AG09309 (cell line): ENCODE results near the gene MARCHF5.

Experiments
- DNase-seq: peaks from one replicate; pipeline ENCODE4 v3.0.0-alpha.2; 2010; ENCODE audit warnings: low read depth
- H3K4me3 ChIP-seq: 2 replicates; pipeline ENCODE4 v1.5.1; 2011; ENCODE audit warnings: mild to moderate bottlenecking, low read depth, low read length, moderate library complexity; ENCODE audit not compliant: control insufficient read depth
- TF ChIP-seq, protein P1 (sequence below): IDR thresholded peaks from 2 replicates; pipeline ENCODE4 v1.5.1; 2011; ENCODE audit warnings: mild to moderate bottlenecking, low read depth, low read length, inconsistent platforms; ENCODE audit not compliant: insufficient read depth, control insufficient read depth; ENCODE audit errors: missing control alignments

The MARCHF5 gene

GRCh38 chr10:92304061-92304460 is 13.1 kb downstream of the MARCHF5 start:
- H3K4me3 ChIP-seq: no peak overlapping the region
- TF ChIP-seq, protein P1, sequence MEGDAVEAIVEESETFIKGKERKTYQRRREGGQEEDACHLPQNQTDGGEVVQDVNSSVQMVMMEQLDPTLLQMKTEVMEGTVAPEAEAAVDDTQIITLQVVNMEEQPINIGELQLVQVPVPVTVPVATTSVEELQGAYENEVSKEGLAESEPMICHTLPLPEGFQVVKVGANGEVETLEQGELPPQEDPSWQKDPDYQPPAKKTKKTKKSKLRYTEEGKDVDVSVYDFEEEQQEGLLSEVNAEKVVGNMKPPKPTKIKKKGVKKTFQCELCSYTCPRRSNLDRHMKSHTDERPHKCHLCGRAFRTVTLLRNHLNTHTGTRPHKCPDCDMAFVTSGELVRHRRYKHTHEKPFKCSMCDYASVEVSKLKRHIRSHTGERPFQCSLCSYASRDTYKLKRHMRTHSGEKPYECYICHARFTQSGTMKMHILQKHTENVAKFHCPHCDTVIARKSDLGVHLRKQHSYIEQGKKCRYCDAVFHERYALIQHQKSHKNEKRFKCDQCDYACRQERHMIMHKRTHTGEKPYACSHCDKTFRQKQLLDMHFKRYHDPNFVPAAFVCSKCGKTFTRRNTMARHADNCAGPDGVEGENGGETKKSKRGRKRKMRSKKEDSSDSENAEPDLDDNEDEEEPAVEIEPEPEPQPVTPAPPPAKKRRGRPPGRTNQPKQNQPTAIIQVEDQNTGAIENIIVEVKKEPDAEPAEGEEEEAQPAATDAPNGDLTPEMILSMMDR: no peak
- DNase-seq: no peak

GRCh38 chr10:92305133-92306072 is 14.4 kb downstream of the MARCHF5 start:
- TF ChIP-seq, protein P1: no peak
- no peak for DNase-seq
- H3K4me3 ChIP-seq: no peak overlapping the region

GRCh38 chr10:92309272-92309671 is 18.3 kb downstream of the MARCHF5 start:
- H3K4me3 ChIP-seq: no peak overlapping the region
- no peak for DNase-seq
- TF ChIP-seq, protein P1: no peak

DNA sequence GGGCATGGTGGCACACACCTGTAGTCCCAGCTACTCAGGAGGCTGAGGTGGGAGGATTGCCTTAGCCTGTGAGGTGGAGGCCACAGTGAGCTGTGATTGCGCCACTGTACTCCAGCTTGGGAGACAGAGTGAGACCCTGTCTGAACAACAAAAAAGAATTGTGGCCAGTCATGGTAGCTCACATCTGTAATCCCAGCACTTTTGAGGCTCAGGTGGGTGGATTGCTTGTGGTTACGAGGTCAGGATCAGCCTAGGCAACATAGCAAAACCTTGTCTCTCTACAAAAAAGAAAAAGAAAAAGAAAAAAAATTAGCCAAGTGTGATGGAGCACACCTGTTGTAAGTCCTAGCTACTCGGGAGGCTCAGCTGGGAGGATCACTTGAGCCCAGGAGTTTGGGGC is 22.8 kb downstream of the MARCHF5 start:
- DNase-seq: no peak
- H3K4me3 ChIP-seq: no peak overlapping the region
- TF ChIP-seq, protein P1: no peak

- no peak overlapping the region for H3K4me3 ChIP-seq
- TF ChIP-seq, protein P1: no peak
- DNase-seq: no peak
Measured at GRCh38 chr10:92316610-92317009, 25.6 kb downstream of the MARCHF5 start.

DNA sequence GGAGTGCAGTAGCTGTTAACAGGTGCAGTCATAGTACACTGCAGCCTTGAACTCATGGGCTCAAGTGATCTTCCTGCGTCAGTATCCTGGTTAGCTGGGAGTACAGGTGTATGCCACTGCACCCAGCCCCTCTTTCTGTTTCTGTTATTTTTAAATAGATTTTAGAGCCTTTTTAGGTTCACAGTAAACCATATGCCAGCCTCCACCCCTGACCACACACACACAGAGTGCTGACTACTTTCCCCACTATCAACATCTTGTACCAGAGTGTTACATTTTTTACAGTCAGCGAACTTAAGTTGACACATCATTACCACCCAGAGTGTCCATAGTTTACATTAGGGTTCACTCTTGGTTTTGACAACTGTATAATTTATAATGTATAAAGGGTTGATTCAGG is 32.1 kb downstream of the MARCHF5 start:
- DNase-seq: no peak
- TF ChIP-seq, protein P1: no peak

More for the DNA sequence above, 32.1 kb downstream of the MARCHF5 start:
- no peak overlapping the region for H3K4me3 ChIP-seq
